GM18505 (cell line): ENCODE measurements around the gene C3orf18.

Experiments
- ATAC-seq: cut with Tn5 transposase; IDR thresholded peaks from one replicate; pipeline ENCODE4 v1.9.1; 2021; ENCODE audit not compliant: unreplicated experiment
- POLR2A ChIP-seq: IDR thresholded peaks from 4 replicates; pipeline ENCODE4 v1.6.1; 2011; ENCODE audit warnings: borderline replicate concordance; ENCODE audit not compliant: insufficient read depth, insufficient read length; ENCODE audit errors: extremely low read depth

Gene C3orf18

GRCh38 chr3:50567386-50568167 is at the start of gene C3orf18:
TSS of gene C3orf18 (minus strand) at chr3:50567747. CDS start at chr3:50565699, 2,048 bp downstream.
- peak; percentile 65 for TF ChIP-seq POLR2A
- ATAC-seq, result peak; percentile 64

- peak; percentile 64 for ATAC-seq
- peak; percentile 58 for TF ChIP-seq POLR2A
These were observed 49.2 kb upstream of the C3orf18 start for GRCh38 chr3:50616770-50617095.

- ATAC-seq, result peak; percentile 25
- TF ChIP-seq POLR2A, result no peak
These were observed 48.6 kb upstream of the C3orf18 start for GRCh38 chr3:50616003-50616769.

- no peak for ATAC-seq
- no peak for TF ChIP-seq POLR2A
These were observed 47.6 kb upstream of the C3orf18 start for GRCh38 chr3:50615190-50615589.

GRCh38 chr3:50612970-50613846 is 45.7 kb upstream of the C3orf18 start:
- ATAC-seq, result no peak
- TF ChIP-seq POLR2A, result no peak

GRCh38 chr3:50612234-50612882 is 44.8 kb upstream of the C3orf18 start:
- no peak for ATAC-seq
- no peak for TF ChIP-seq POLR2A

GRCh38 chr3:50611464-50612233 is 44.1 kb upstream of the C3orf18 start, which contains the start of gene CISH:
TSS of gene CISH (minus strand) at chr3:50611774. CDS start at chr3:50611650, 124 bp downstream.
- TF ChIP-seq POLR2A, result peak; percentile 55
- ATAC-seq, result peak; percentile 63

- no peak for TF ChIP-seq POLR2A
- no peak for ATAC-seq
These were observed 43.5 kb upstream of the C3orf18 start for GRCh38 chr3:50610992-50611463.

- no peak for TF ChIP-seq POLR2A
- ATAC-seq, result no peak
These were observed 42.8 kb upstream of the C3orf18 start for GRCh38 chr3:50610181-50610971.

- ATAC-seq, result no peak
- TF ChIP-seq POLR2A, result no peak
These were observed 42.2 kb upstream of the C3orf18 start for GRCh38 chr3:50609763-50610085.

GRCh38 chr3:50609071-50609762 is 41.7 kb upstream of the C3orf18 start:
- no peak for ATAC-seq
- no peak for TF ChIP-seq POLR2A
